Mesenchymal stem cell (in vitro differentiated cells and primary cell): ENCODE data around the gene GHRHR.

Experiments
- DNase-seq: peaks from one replicate; pipeline ENCODE4 v3.0.0-alpha.2; 2013
- H2AFZ ChIP-seq: one replicate; pipeline ENCODE4 v1.6.1; 2013; ENCODE audit warnings: low read depth, mild to moderate bottlenecking, control low read depth, inconsistent platforms, low read length, moderate library complexity
- H2AK5ac ChIP-seq: 2 replicates; pipeline ENCODE4 v1.6.1; 2013; ENCODE audit warnings: low read length, moderate library complexity, mild to moderate bottlenecking, inconsistent platforms; ENCODE audit not compliant: severe bottlenecking
- H2BK120ac ChIP-seq: one replicate; pipeline ENCODE4 v1.6.1; 2013; ENCODE audit warnings: low read depth, mild to moderate bottlenecking, inconsistent platforms, low read length, moderate library complexity
- H2BK12ac ChIP-seq, 2 experiments: one replicate each; pipeline ENCODE4 v1.6.1; 2013; ENCODE audit warnings: inconsistent platforms in 2 of 2, low read length in 2 of 2, mild to moderate bottlenecking in 2 of 2, moderate library complexity in 2 of 2, control low read depth in 1 of 2
- H2BK15ac ChIP-seq: one replicate; pipeline ENCODE4 v1.6.1; 2013; ENCODE audit warnings: mild to moderate bottlenecking, low read depth, inconsistent platforms; ENCODE audit not compliant: poor library complexity, severe bottlenecking
- H2BK5ac ChIP-seq: 2 replicates; pipeline ENCODE4 v1.6.1; 2013; ENCODE audit warnings: low read depth, mild to moderate bottlenecking, low read length, control low read depth, inconsistent platforms; ENCODE audit not compliant: poor library complexity, severe bottlenecking
- H3K14ac ChIP-seq, 2 experiments: one replicate each; pipeline ENCODE4 v1.6.1; 2013; ENCODE audit warnings: inconsistent platforms in 2 of 2, low read length in 2 of 2, control low read depth in 1 of 2, mild to moderate bottlenecking in 1 of 2, moderate library complexity in 1 of 2
- H3K18ac ChIP-seq, 2 experiments: one replicate each; pipeline ENCODE4 v1.6.1; 2013; ENCODE audit warnings: inconsistent platforms in 2 of 2, low read length in 2 of 2, control low read depth in 1 of 2, low read depth in 1 of 2, mild to moderate bottlenecking in 1 of 2
- H3K23ac ChIP-seq, 2 experiments: one replicate each; pipeline ENCODE4 v1.6.1; 2013; ENCODE audit warnings: inconsistent platforms in 2 of 2, low read length in 2 of 2, mild to moderate bottlenecking in 2 of 2, moderate library complexity in 2 of 2, control low read depth in 1 of 2
- H3K27ac ChIP-seq: 2 replicates; pipeline ENCODE4 v1.5.1; 2013; ENCODE audit warnings: mild to moderate bottlenecking, moderate library complexity, low read length, control low read depth, inconsistent platforms; ENCODE audit not compliant: poor library complexity, severe bottlenecking
- H3K27me3 ChIP-seq, 2 experiments: 2 replicates each; pipeline versions ENCODE4 v1.6.1 to v1.7.0; 2013; ENCODE audit warnings: low read length in 2 of 2, mild to moderate bottlenecking in 2 of 2, moderate library complexity in 2 of 2, control low read depth in 1 of 2, inconsistent platforms in 1 of 2; ENCODE audit not compliant: control insufficient read depth in 1 of 2, insufficient read depth in 1 of 2
- H3K36me3 ChIP-seq, 2 experiments: 2 replicates each; pipeline versions ENCODE4 v1.6.1 to v1.7.0; 2013; ENCODE audit warnings: low read length in 2 of 2, control low read depth in 1 of 2, inconsistent platforms in 1 of 2, low read depth in 1 of 2, mild to moderate bottlenecking in 1 of 2; ENCODE audit not compliant: insufficient read depth in 2 of 2, control insufficient read depth in 1 of 2
- H3K4ac ChIP-seq, 2 experiments: one replicate each; pipeline ENCODE4 v1.6.1; 2013; ENCODE audit warnings: inconsistent platforms in 2 of 2, low read length in 2 of 2, mild to moderate bottlenecking in 2 of 2, moderate library complexity in 2 of 2, control low read depth in 1 of 2, low read depth in 1 of 2
- H3K4me1 ChIP-seq: 2 replicates; pipeline ENCODE4 v1.6.1; 2013; ENCODE audit warnings: low read depth, low read length, control low read depth; ENCODE audit not compliant: control insufficient read depth, insufficient read depth
- H3K4me2 ChIP-seq: 2 replicates; pipeline ENCODE4 v1.6.1; 2013; ENCODE audit warnings: low read length, mild to moderate bottlenecking, inconsistent platforms; ENCODE audit not compliant: poor library complexity, severe bottlenecking
- H3K4me3 ChIP-seq, 2 experiments: 2 replicates each; pipeline versions ENCODE4 v1.5.1 to v1.7.0; 2013; ENCODE audit warnings: low read length in 2 of 2, mild to moderate bottlenecking in 2 of 2, control low read depth in 1 of 2, low read depth in 1 of 2; ENCODE audit not compliant: insufficient read depth in 1 of 2
- H3K79me1 ChIP-seq: replicated peaks from 2 replicates; pipeline ENCODE4 v1.6.1; 2013; ENCODE audit warnings: mild to moderate bottlenecking, control low read depth, low read length, inconsistent platforms; ENCODE audit not compliant: poor library complexity, severe bottlenecking
- H3K9ac ChIP-seq: 2 replicates; pipeline ENCODE4 v1.7.0; 2013; ENCODE audit warnings: mild to moderate bottlenecking, low read length, moderate library complexity
- H3K9me3 ChIP-seq: 2 replicates; pipeline ENCODE4 v1.7.0; 2013; ENCODE audit warnings: mild to moderate bottlenecking, low read length; ENCODE audit not compliant: control insufficient read depth
- H4K8ac ChIP-seq: one replicate; pipeline ENCODE4 v1.6.1; 2013; ENCODE audit warnings: inconsistent platforms, mild to moderate bottlenecking, low read length, moderate library complexity
- H4K91ac ChIP-seq: one replicate; pipeline ENCODE4 v1.6.1; 2013; ENCODE audit warnings: mild to moderate bottlenecking, low read length, inconsistent platforms
- WGBS: methylation state at CpG from one replicate; pipeline ENCODE4 v1.1.7; 2013; ENCODE audit warnings: mixed read lengths; 5-methylcytosine and 5-hydroxymethylcytosine counted together

The GHRHR gene

DNA sequence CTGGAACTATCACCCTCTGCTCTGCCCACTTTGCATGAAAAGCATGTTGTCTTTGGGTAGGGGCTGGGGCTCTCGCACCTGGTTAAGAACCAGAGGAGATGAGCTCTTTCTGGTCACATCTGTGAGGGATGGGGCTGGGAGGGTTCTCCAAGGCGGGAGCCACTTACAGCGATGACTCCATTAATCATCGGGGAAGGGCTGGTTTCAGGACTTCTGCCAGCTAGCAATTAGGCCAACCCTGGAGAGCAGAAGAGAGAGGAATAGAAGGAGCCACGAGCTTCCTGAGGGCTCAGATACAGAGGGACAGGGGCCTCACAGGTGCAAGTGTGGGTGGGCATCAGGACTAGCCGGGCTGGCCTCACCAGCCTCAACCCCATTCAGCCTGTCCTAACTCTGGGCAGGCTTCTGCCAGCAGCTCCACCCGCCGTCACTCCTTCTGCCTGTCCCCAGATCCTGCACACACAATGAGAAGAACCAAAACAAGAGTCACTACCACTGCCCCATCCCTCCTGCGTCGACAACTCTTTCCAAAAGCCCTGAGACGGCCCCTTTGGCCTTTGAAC, 43.7 kb upstream of the GHRHR start:
- H3K4ac ChIP-seq: peak overlapping the region in 1 of 2 experiments; percentile 7
- peaks cover 38% of the 10 kb centered on the region for H3K4me1 ChIP-seq
- H3K27me3 ChIP-seq: no peaks in the 10 kb centered on the region
- no peak overlapping the region for H4K91ac ChIP-seq
- DNase-seq: no peak
- H2AK5ac ChIP-seq: peak overlapping the region; percentile 33
- H3K4me3 ChIP-seq: no peak overlapping the region
- no peak overlapping the region for H3K14ac ChIP-seq
- H2BK120ac ChIP-seq: no peak overlapping the region
- H3K23ac ChIP-seq: no peak overlapping the region
- no peak overlapping the region for H2BK15ac ChIP-seq
- no peak overlapping the region for H2AFZ ChIP-seq
- no peak overlapping the region for H3K27ac ChIP-seq
- H3K79me1 ChIP-seq: no peaks in the 10 kb centered on the region
- peaks cover 12 to 28% of the 10 kb centered on the region in 2 experiments for H3K36me3 ChIP-seq
- no peak overlapping the region for H4K8ac ChIP-seq
- no peaks in the 10 kb centered on the region for H3K9me3 ChIP-seq
- WGBS: 82% methylated on average over 10 of the region's 11 CpGs
- no peak overlapping the region for H3K18ac ChIP-seq
- H2BK5ac ChIP-seq: no peak overlapping the region
- no peak overlapping the region for H3K9ac ChIP-seq
- no peak overlapping the region for H3K4me2 ChIP-seq
- peak overlapping the region in 1 of 2 experiments; percentile 23 for H2BK12ac ChIP-seq

DNA sequence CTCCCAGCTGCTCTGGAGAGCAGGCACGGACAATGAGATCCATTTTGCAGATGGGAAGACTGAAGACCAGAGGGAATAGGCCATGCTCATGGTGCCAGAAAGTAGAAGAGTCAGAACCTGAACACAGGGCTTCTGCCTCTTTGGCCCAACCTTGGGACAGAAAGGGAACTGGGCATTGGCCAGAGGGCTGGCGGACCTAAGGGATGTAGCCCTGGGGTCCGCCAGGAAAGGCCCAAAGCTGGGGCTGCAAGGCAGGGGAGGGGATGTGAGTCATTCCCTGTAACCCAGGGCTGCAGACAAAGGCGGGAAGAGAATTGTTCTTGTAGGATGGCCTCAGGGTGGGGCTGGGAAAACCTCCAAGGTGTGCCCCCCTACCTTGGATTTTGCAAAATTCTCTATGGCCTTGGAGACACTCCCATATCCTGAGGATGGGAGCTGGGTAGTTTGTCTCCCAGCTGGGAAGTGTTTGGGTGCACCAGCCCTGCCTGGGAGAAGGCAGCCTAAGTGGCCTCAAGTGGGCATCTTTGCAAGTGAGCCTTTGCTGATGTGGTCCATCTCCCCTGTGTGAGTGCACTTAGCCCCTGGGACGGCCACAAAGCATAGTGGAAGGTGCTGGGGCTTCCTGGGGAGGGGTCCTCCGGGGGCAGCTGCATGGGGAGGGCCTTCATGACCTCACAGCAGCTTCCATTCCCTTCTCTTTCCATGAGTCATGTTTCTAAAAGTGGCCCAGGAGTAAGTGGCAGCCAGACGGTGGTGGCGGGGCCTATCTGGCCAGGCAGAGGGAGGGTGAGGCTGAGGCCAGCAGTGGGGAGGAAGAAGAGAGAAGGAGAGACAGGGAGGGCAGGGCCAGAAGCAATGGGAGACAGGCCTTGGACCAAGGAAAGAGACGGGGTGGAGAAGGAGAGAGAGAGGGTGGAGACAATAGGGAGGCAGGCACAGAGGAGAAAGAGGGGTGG, 42.9 kb upstream of the GHRHR start:
- Histone ChIP-seq H2BK5ac (no peak overlapping the region), H2BK15ac (peak overlapping the region; percentile 26), H3K4me2 (no peak overlapping the region), H2BK12ac (peak overlapping the region in 1 of 2 experiments; percentile 87), H3K4me1 (peaks cover 37% of the 10 kb centered on the region), H2AFZ (no peak overlapping the region), H3K27ac (no peak overlapping the region), H2AK5ac (peak overlapping the region; percentile 33), H4K8ac (peak overlapping the region; percentile 52), H4K91ac (peak overlapping the region; percentile 40), H3K9me3 (no peaks in the 10 kb centered on the region), H3K4me3 (no peak overlapping the region), H3K27me3 (no peaks in the 10 kb centered on the region), H3K79me1 (no peaks in the 10 kb centered on the region), H3K36me3 (peaks cover 13 to 30% of the 10 kb centered on the region in 2 experiments), H3K14ac (no peak overlapping the region), H3K18ac (peak overlapping the region in 1 of 2 experiments; percentile 2), H3K9ac (peak overlapping the region; percentile 53), H3K23ac (no peak overlapping the region), H2BK120ac (no peak overlapping the region), H3K4ac (peak overlapping the region; percentile 7 to 37)
- 46% methylated on average over 8 of the region's 9 CpGs for WGBS
- peak; percentile 77 for DNase-seq

DNA sequence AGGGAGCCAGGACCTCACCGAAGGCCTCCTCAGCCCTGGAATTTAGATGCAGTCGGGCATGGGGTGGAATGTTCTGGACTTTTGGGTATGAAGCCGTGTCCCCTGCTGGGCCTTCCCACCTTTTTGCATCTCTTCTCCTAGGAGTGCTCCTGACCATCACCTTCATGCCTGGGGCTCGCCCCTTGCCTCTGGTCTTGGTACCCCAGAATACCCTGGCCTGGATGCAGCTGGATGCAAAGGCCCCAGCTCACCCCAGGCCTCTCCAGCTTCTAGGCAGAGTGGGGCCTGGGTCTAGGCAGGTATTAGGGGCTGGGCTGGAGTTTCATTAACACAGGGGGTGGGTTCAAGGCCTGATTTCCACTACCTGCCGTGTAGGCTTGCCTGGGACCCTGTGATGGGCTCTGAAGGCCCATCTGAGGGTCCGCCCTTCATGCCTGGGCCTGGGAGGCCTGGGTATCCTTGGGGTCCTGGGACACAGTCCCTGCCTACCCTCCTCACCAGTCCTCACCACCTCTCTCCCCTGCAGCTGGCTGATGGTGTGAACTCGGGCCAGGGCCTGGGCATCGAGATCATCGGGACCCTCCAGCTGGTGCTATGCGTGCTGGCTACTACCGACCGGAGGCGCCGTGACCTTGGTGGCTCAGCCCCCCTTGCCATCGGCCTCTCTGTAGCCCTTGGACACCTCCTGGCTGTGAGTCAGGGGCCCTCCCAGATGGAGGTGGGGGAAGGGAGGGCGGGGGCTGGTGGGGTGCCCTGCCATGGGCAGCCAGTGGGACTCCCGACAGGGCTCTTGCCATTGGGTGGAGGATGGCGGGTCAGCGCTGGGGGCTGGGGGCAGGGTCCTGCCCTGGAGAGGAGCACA, 42.0 kb upstream of the GHRHR start:
- Histone ChIP-seq H3K9ac (peak overlapping the region; percentile 53), H2BK12ac (peak overlapping the region; percentile 6 to 87), H2BK120ac (no peak overlapping the region), H3K18ac (peak overlapping the region; percentile 2 to 67), H2BK15ac (peak overlapping the region; percentile 26), H3K27ac (no peak overlapping the region), H3K9me3 (peaks cover 1% of the 10 kb centered on the region), H3K14ac (peak overlapping the region in 1 of 2 experiments; percentile 73), H2AFZ (no peak overlapping the region), H4K8ac (peak overlapping the region; percentile 52), H2BK5ac (no peak overlapping the region), H3K4me3 (no peak overlapping the region), H3K27me3 (no peaks in the 10 kb centered on the region), H3K4ac (peak overlapping the region in 1 of 2 experiments; percentile 37), H3K23ac (no peak overlapping the region), H3K4me1 (peaks cover 34% of the 10 kb centered on the region), H3K79me1 (no peaks in the 10 kb centered on the region), H2AK5ac (peak overlapping the region; percentile 82), H3K4me2 (no peak overlapping the region), H4K91ac (peak overlapping the region; percentile 73), H3K36me3 (peaks cover 13 to 37% of the 10 kb centered on the region in 2 experiments)
- DNase-seq: no peak
- 94% methylated on average over 19 of the region's 19 CpGs for WGBS
